CD4-positive, alpha-beta memory T cell (primary cell): Measurements from ENCODE around the gene DMRTB1. TPM values are rescaled to one million over a fixed set of nuclear protein-coding genes. Genes with fewer than 3 reads are reported as not detected.

ENCODE experiments used
- CTCF ChIA-PET: fragments of 350-600 bp; sonication (Branson Sonifier 250); formaldehyde crosslinking; loops from one replicate; lab custom pipeline; 2021; ENCODE audit warnings: inconsistent platforms; ENCODE audit not compliant: partially characterized antibody; lab: Charles Lee
- POLR2A ChIA-PET: fragments of 350-600 bp; sonication (Branson Sonifier 250); formaldehyde crosslinking; loops from one replicate; lab custom pipeline; 2021; ENCODE audit not compliant: partially characterized antibody; lab: Charles Lee
- DNase-seq, 5 donors: peaks; one replicate each; pipeline versions ENCODE4 v3.0.0 to v3.0.0-alpha.2; 2020 to 2022; ENCODE audit warnings: mixed read lengths in 1 of 5
- H3K27ac ChIP-seq: one replicate; pipeline ENCODE4 v1.7.0; 2013; ENCODE audit warnings: low read depth, low read length
- H3K27me3 ChIP-seq: 2 replicates; pipeline ENCODE4 v1.7.0; 2013; ENCODE audit warnings: mild to moderate bottlenecking, low read length, moderate library complexity; ENCODE audit not compliant: insufficient read depth
- H3K36me3 ChIP-seq: 2 replicates; pipeline ENCODE4 v1.7.0; 2013; ENCODE audit warnings: mild to moderate bottlenecking, low read length, moderate library complexity; ENCODE audit not compliant: insufficient read depth
- H3K4me1 ChIP-seq: 2 replicates; pipeline ENCODE4 v1.7.0; 2013; ENCODE audit warnings: mild to moderate bottlenecking, low read length, moderate library complexity; ENCODE audit not compliant: insufficient read depth
- H3K4me3 ChIP-seq, 2 donors: one replicate each; pipeline ENCODE4 v1.7.0; 2013; ENCODE audit warnings: low read length in 2 of 2, mild to moderate bottlenecking in 1 of 2
- H3K9me3 ChIP-seq, 2 donors: one replicate each; pipeline ENCODE4 v1.7.0; 2013; ENCODE audit warnings: low read length in 2 of 2, control low read depth in 1 of 2; ENCODE audit not compliant: control insufficient read depth in 1 of 2
- H3K27ac Mint-ChIP-seq, 7 donors: one replicate each; pipeline ENCODE4 v1.8.0; 2020 to 2021; ENCODE audit warnings: mixed read lengths in 7 of 7, mild to moderate bottlenecking in 6 of 7, inconsistent platforms in 3 of 7, moderate library complexity in 3 of 7
- H3K27me3 Mint-ChIP-seq, 2 donors: one replicate each; pipeline ENCODE4 v1.8.0; 2020 to 2021; ENCODE audit warnings: mixed read lengths in 2 of 2
- H3K36me3 Mint-ChIP-seq, 2 donors: one replicate each; pipeline ENCODE4 v1.8.0; 2020 to 2021; ENCODE audit warnings: mixed read lengths in 2 of 2, inconsistent platforms in 1 of 2, mild to moderate bottlenecking in 1 of 2
- H3K4me1 Mint-ChIP-seq, 4 donors: one replicate each; pipeline ENCODE4 v1.8.0; 2020 to 2021; ENCODE audit warnings: mixed read lengths in 4 of 4, mild to moderate bottlenecking in 1 of 4
- H3K4me3 Mint-ChIP-seq, 8 donors: one replicate each; pipeline ENCODE4 v1.8.0; 2020 to 2021; ENCODE audit warnings: mixed read lengths in 8 of 8, mild to moderate bottlenecking in 7 of 8, moderate library complexity in 6 of 8, inconsistent platforms in 3 of 8
- H3K9me3 Mint-ChIP-seq, 8 donors: one replicate each; pipeline ENCODE4 v1.8.0; 2020 to 2021; ENCODE audit warnings: mixed read lengths in 8 of 8, mild to moderate bottlenecking in 5 of 8, inconsistent platforms in 3 of 8, moderate library complexity in 1 of 8
- intact Hi-C: fragments of 100-400 bp; cut with micrococcal nuclease; formaldehyde crosslinking; loops from one replicate; pipeline ENCODE4 v1.15.1; 2023
- polyA plus RNA-seq, 2 donors: library from polyadenylated mRNA; unstranded; fragments of 300-500 nt; fragmentation: Illumina TruSeq; gene quantifications; one replicate each; pipeline ENCODE4 v1.2.3, GENCODE V29; 2021
- total RNA-seq, 2 experiments: library from RNA; stranded (reverse); gene quantifications; one replicate each; pipeline ENCODE4 v1.2.3, GENCODE V29; 2021

The DMRTB1 gene
- not detected for total RNA-seq
- not detected for polyA plus RNA-seq

- no peaks in the 10 kb centered on the region for H3K9me3 ChIP-seq
- POLR2A ChIA-PET, result no interaction called here
- no peak for DNase-seq
- Mint-ChIP-seq H3K36me3 (no peaks in the 10 kb centered on the region), H3K4me3 (no peak within 1 kb of the TSS), H3K4me1 (no peaks in the 10 kb centered on the region), H3K9me3 (no peaks in the 10 kb centered on the region), H3K27ac (peak within 1 kb of the TSS in 1 of 7 donors; percentile 2), H3K27me3 (peaks cover 0 to 2% of the 10 kb centered on the region in 2 donors)
- no peak within 1 kb of the TSS for H3K27ac ChIP-seq
- intact Hi-C loops, result no loop called here
- no peaks in the 10 kb centered on the region for H3K27me3 ChIP-seq
- CTCF ChIA-PET, result no interaction called here
- H3K36me3 ChIP-seq, result no peaks in the 10 kb centered on the region
- no peak within 1 kb of the TSS for H3K4me3 ChIP-seq
- no peaks in the 10 kb centered on the region for H3K4me1 ChIP-seq
These were observed at the start of gene DMRTB1 for GRCh38 chr1:53459321-53460175. Gene DMRTB1 (plus strand): TSS chr1:53459399. CDS start chr1:53459454, 55 bp downstream.

- CTCF ChIA-PET, result interaction anchor here (1.5 to 2.0 kb wide), 3 partner anchors 14 to 131 kb away, joined by 5 to 9 read pairs (median 8); no protein-coding TSS in a partner anchor
- Mint-ChIP-seq H3K27me3 (no peaks in the 10 kb centered on the region), H3K36me3 (no peaks in the 10 kb centered on the region), H3K27ac (peak overlapping the region in 5 of 7 donors; percentile 82 to 99 (median 91)), H3K9me3 (peaks cover 0 to 1% (median 0%) of the 10 kb centered on the region in 8 donors), H3K4me1 (peaks cover 42 to 61% (median 53%) of the 10 kb centered on the region in 4 donors), H3K4me3 (peak overlapping the region in 1 of 8 donors; percentile 17)
- H3K27me3 ChIP-seq, result no peaks in the 10 kb centered on the region
- no peaks in the 10 kb centered on the region for H3K36me3 ChIP-seq
- H3K27ac ChIP-seq, result peak overlapping the region; percentile 13
- H3K9me3 ChIP-seq, result no peaks in the 10 kb centered on the region
- intact Hi-C loops, result loop anchor here (5.0 kb wide), 2 partner anchors 58 to 857 kb away; partner anchors contain the start of gene TUT4
- H3K4me1 ChIP-seq, result peaks cover 62% of the 10 kb centered on the region
- no peak for DNase-seq
- H3K4me3 ChIP-seq, result no peak overlapping the region
- POLR2A ChIA-PET, result interaction anchor here (0.9 to 1.1 kb wide), 2 partner anchors 39 to 113 kb away, joined by 3 to 4 read pairs; no protein-coding TSS in a partner anchor
These were observed 49.5 kb upstream of the DMRTB1 start for GRCh38 chr1:53409695-53410094.

GRCh38 chr1:53410100-53410541 is 49.1 kb upstream of the DMRTB1 start:
- CTCF ChIA-PET, result interaction anchor here (1.3 to 2.0 kb wide), 3 partner anchors 17 to 132 kb away, joined by 3 to 9 read pairs (median 8); no protein-coding TSS in a partner anchor
- Mint-ChIP-seq H3K9me3 (peaks cover 0 to 1% (median 0%) of the 10 kb centered on the region in 8 donors), H3K36me3 (no peaks in the 10 kb centered on the region), H3K27ac (peak overlapping the region; percentile 87 to 99 (median 91)), H3K4me1 (peaks cover 42 to 63% (median 55%) of the 10 kb centered on the region in 4 donors), H3K4me3 (peak overlapping the region in 5 of 8 donors; percentile 3 to 36 (median 34)), H3K27me3 (no peaks in the 10 kb centered on the region)
- intact Hi-C loops, result loop anchor here (5.0 kb wide), 2 partner anchors 57 to 858 kb away; partner anchors contain the start of gene TUT4
- H3K27ac ChIP-seq, result peak overlapping the region; percentile 13
- no peak overlapping the region for H3K4me3 ChIP-seq
- H3K9me3 ChIP-seq, result no peaks in the 10 kb centered on the region
- POLR2A ChIA-PET, result interaction anchor here (1.1 kb wide), 1 partner anchor 38 kb away, joined by 4 read pairs; no protein-coding TSS in a partner anchor
- peaks cover 66% of the 10 kb centered on the region for H3K4me1 ChIP-seq
- H3K36me3 ChIP-seq, result no peaks in the 10 kb centered on the region
- no peaks in the 10 kb centered on the region for H3K27me3 ChIP-seq
- peak in 2 of 5 donors; percentile 8 to 46 for DNase-seq

- Mint-ChIP-seq H3K27ac (peak overlapping the region; percentile 87 to 99 (median 96)), H3K27me3 (no peaks in the 10 kb centered on the region), H3K4me3 (peak overlapping the region in 2 of 8 donors; percentile 54 to 65), H3K4me1 (peaks cover 42 to 68% (median 56%) of the 10 kb centered on the region in 4 donors), H3K36me3 (no peaks in the 10 kb centered on the region), H3K9me3 (peaks cover 0 to 1% (median 0%) of the 10 kb centered on the region in 8 donors)
- Histone ChIP-seq H3K4me3 (no peak overlapping the region), H3K27ac (peak overlapping the region; percentile 63), H3K36me3 (no peaks in the 10 kb centered on the region), H3K9me3 (no peaks in the 10 kb centered on the region), H3K4me1 (peaks cover 69% of the 10 kb centered on the region), H3K27me3 (no peaks in the 10 kb centered on the region)
- intact Hi-C loops, result loop anchor here (5.0 kb wide), 2 partner anchors 57 to 858 kb away; partner anchors contain the start of gene TUT4
- CTCF ChIA-PET, result interaction anchor here (1.3 kb wide), 1 partner anchor 17 kb away, joined by 3 read pairs; no protein-coding TSS in a partner anchor
- POLR2A ChIA-PET, result no interaction called here
- no peak for DNase-seq
These were observed 48.5 kb upstream of the DMRTB1 start for GRCh38 chr1:53410701-53411100.

- no peaks in the 10 kb centered on the region for H3K27me3 Mint-ChIP-seq
- H3K27ac Mint-ChIP-seq, result peak overlapping the region; percentile 91 to 99 (median 98)
- POLR2A ChIA-PET, result interaction anchor here (1.0 to 2.5 kb wide), 3 partner anchors 43 to 534 kb away, joined by 4 to 23 read pairs (median 7); partner anchors contain the start of genes IFT25 and LRRC42
- peaks cover 70% of the 10 kb centered on the region for H3K4me1 ChIP-seq
- CTCF ChIA-PET, result interaction anchor here (1.9 to 3.7 kb wide), 2 partner anchors 18 to 120 kb away, joined by 5 to 35 read pairs; no protein-coding TSS in a partner anchor
- H3K4me3 ChIP-seq, result no peak overlapping the region
- peaks cover 43 to 76% (median 59%) of the 10 kb centered on the region in 4 donors for H3K4me1 Mint-ChIP-seq
- peak overlapping the region; percentile 63 for H3K27ac ChIP-seq
- no peaks in the 10 kb centered on the region for H3K36me3 ChIP-seq
- H3K36me3 Mint-ChIP-seq, result no peaks in the 10 kb centered on the region
- DNase-seq, result no peak
- no peaks in the 10 kb centered on the region for H3K27me3 ChIP-seq
- H3K4me3 Mint-ChIP-seq, result peak overlapping the region in 6 of 8 donors; percentile 11 to 74 (median 30)
- intact Hi-C loops, result loop anchor here (2.0 to 5.0 kb wide), 3 partner anchors 19 to 859 kb away; partner anchors contain the start of gene TUT4
- H3K9me3 ChIP-seq, result no peaks in the 10 kb centered on the region
- H3K9me3 Mint-ChIP-seq, result peaks cover 0 to 1% (median 0%) of the 10 kb centered on the region in 8 donors
These were observed 47.6 kb upstream of the DMRTB1 start for GRCh38 chr1:53411541-53412152.

GRCh38 chr1:53412285-53413174 is 46.7 kb upstream of the DMRTB1 start:
- Mint-ChIP-seq H3K27ac (peak overlapping the region; percentile 91 to 99 (median 98)), H3K9me3 (no peaks in the 10 kb centered on the region), H3K27me3 (no peaks in the 10 kb centered on the region), H3K4me1 (peaks cover 43 to 84% (median 63%) of the 10 kb centered on the region in 4 donors), H3K4me3 (peak overlapping the region; percentile 11 to 78 (median 70)), H3K36me3 (no peaks in the 10 kb centered on the region)
- peak overlapping the region in 1 of 2 donors; percentile 2 for H3K4me3 ChIP-seq
- peak overlapping the region; percentile 63 for H3K27ac ChIP-seq
- no peaks in the 10 kb centered on the region for H3K36me3 ChIP-seq
- ChIA-PET CTCF (interaction anchor here (1.0 to 3.7 kb wide), 8 partner anchors 12 to 134 kb away, joined by 3 to 35 read pairs (median 5); no protein-coding TSS in a partner anchor), POLR2A (interaction anchor here (0.7 to 2.5 kb wide), 16 partner anchors 7 to 533 kb away, joined by 3 to 39 read pairs (median 6); partner anchors contain the start of genes IFT25, LRP8 and LRRC42)
- no peaks in the 10 kb centered on the region for H3K9me3 ChIP-seq
- H3K27me3 ChIP-seq, result no peaks in the 10 kb centered on the region
- no peak for DNase-seq
- peaks cover 79% of the 10 kb centered on the region for H3K4me1 ChIP-seq
- intact Hi-C loops, result loop anchor here (1.0 to 5.0 kb wide), 4 partner anchors 18 to 860 kb away; partner anchors contain the start of genes LRP8 and TUT4
